ENCODE results near the gene IL2RA. TPM values are rescaled to one million over a fixed set of nuclear protein-coding genes. Genes with fewer than 3 reads are reported as not detected.

IL2RA gene
- total and polyA plus RNA-seq, 2 donors (not counting 3 experiments of a cell fraction or from before 2014, with no cell fraction given): not detected

GRCh38 chr10:6039711-6040110 lies 22.5 kb downstream of the IL2RA start:
- Histone ChIP-seq H2AFZ (ENCODE audit: low read depth, low read length) (no peak overlapping the region), H3K4me1 (ENCODE audit: control insufficient read depth, extremely low read depth, insufficient read depth, low read length) (no peaks in the 10 kb centered on the region), H3K36me3 (ENCODE audit: control insufficient read depth in 2 of 2, extremely low read depth in 1 of 2, insufficient read depth in 2 of 2, low read length in 2 of 2) (no peaks in the 10 kb centered on the region), H3K9me1 (replicated peaks; ENCODE audit: control insufficient read depth, extremely low read depth, insufficient read depth, low read length) (no peaks in the 10 kb centered on the region), H3K27me3 (ENCODE audit: control insufficient read depth in 2 of 2, insufficient read depth in 2 of 2, low read length in 2 of 2) (peaks cover 6 to 11% of the 10 kb centered on the region in 2 experiments), H3K27ac (ENCODE audit: insufficient read depth, low read depth, low read length) (no peak overlapping the region), H3K79me2 (ENCODE audit: control insufficient read depth, insufficient read depth, low read length) (no peaks in the 10 kb centered on the region), H4K20me1 (replicated peaks; ENCODE audit: control insufficient read depth, extremely low read depth, insufficient read depth, low read length) (no peaks in the 10 kb centered on the region), H3K9me3 (replicated peaks; ENCODE audit: control insufficient read depth, insufficient read depth, low read length) (no peaks in the 10 kb centered on the region), H3K4me2 (ENCODE audit: insufficient read depth, low read length) (no peak overlapping the region), H3K4me3 (replicated peaks in 1 of 3; ENCODE audit: insufficient read depth in 1 of 3, low read depth in 1 of 3, low read length in 3 of 3) (no peak overlapping the region), H3K9ac (replicated peaks; ENCODE audit: extremely low read depth, insufficient read depth, low read length) (no peak overlapping the region)
- intact Hi-C loops (cut with micrococcal nuclease): no loop called here
- BruUV-seq (replicated peaks): no TSS peak
- DNase-seq (ENCODE audit: low read depth, low spot score): no peak
- TF ChIP-seq EZH2 (IDR thresholded peaks at IDR 0.05; ENCODE audit: borderline replicate concordance, low read depth, low read length, severe bottlenecking) (no peak), FOS (IDR thresholded peaks at IDR 0.05; ENCODE audit: borderline replicate concordance, insufficient read depth, low read length) (no peak), MYC (IDR thresholded peaks at IDR 0.05; ENCODE audit: low read depth, low read length) (no peak), CTCF (IDR thresholded peaks at IDR 0.05; ENCODE audit: extremely low read depth in 1 of 2, insufficient read depth in 1 of 2, low read depth in 1 of 2, low read length in 2 of 2) (no peak), GATA2 (IDR thresholded peaks at IDR 0.05; ENCODE audit: insufficient read depth, insufficient read length, low read depth, low read length) (no peak), MAX (IDR thresholded peaks at IDR 0.05; ENCODE audit: insufficient read depth, insufficient read length) (no peak), POLR2AphosphoS5 (IDR thresholded peaks at IDR 0.05; ENCODE audit: insufficient read depth, low read depth, low read length) (no peak), JUN (IDR thresholded peaks at IDR 0.05; ENCODE audit: borderline replicate concordance, insufficient read depth, insufficient read length, low read depth) (no peak), POLR2A (IDR thresholded peaks at IDR 0.05; ENCODE audit: low read depth, low read length) (no peak)
- no peak for FAIRE-seq
- CTCF ChIA-PET: no interaction called here
- POLR2A ChIA-PET: no interaction called here
- dilution Hi-C loops (cut with MboI; ENCODE audit: extremely low pct_ligation_motif_present, low sequenced_read_pairs): no loop called here

Measured in endothelial cell of umbilical vein (primary cell).